A549 (cell line): ENCODE measurements around the gene TTC39B. TPM values are rescaled to one million over a fixed set of nuclear protein-coding genes. Genes with fewer than 3 reads are reported as not detected.

Experiments
- ATAC-seq, 2 experiments: fragments of 200-7000 bp in 1 of 2; fragments of >200 bp in 1 of 2; cut with Nextera tagmentation in 1 of 2; cut with Tn5 transposase in 1 of 2; 3 replicates each; pipeline versions ENCODE4 v1.8.0 to v1.9.1; 2018 to 2020; ENCODE audit warnings: mild to moderate bottlenecking in 1 of 2, moderate library complexity in 1 of 2
- CTCF ChIA-PET: fragments of 300-600 bp; sonication (Branson Sonifier 250); formaldehyde crosslinking; extraction: SDS; loops from one replicate; lab custom pipeline; 2021; ENCODE audit warnings: antibody characterized with exemption, inconsistent platforms; lab: Yijun Ruan, JAX
- POLR2A ChIA-PET: fragments of 350-600 bp; formaldehyde crosslinking; extraction: SDS; loops from one replicate; lab custom pipeline; 2021; ENCODE audit warnings: antibody characterized with exemption, inconsistent platforms; lab: Yijun Ruan, JAX
- DNase-seq, 2 experiments: peaks; one replicate each; pipeline versions ENCODE4 v3.0.0 to v3.0.0-alpha.2; 2011 to 2016; ENCODE audit warnings: low read depth in 1 of 2, low spot score in 1 of 2
- FAIRE-seq: peaks from 2 replicates; lab custom pipeline; 2011; peaks lifted over from hg19 to GRCh38; lab: Jason Lieb, UNC
- H3K27ac ChIP-seq, 2 experiments: fragments of >200 bp; sonication (Bioruptor Twin); formaldehyde crosslinking; 3 replicates each; pipeline ENCODE4 v1.5.1; 2016 to 2017
- H3K4me1 ChIP-seq: fragments of >200 bp; sonication (Bioruptor Twin); formaldehyde crosslinking; 3 replicates; pipeline ENCODE4 v1.6.1; 2016
- H3K4me2 ChIP-seq: fragments of >200 bp; sonication (Bioruptor Twin); formaldehyde crosslinking; 3 replicates; pipeline ENCODE4 v1.6.1; 2016
- H3K4me3 ChIP-seq: fragments of >200 bp; sonication (Bioruptor Twin); formaldehyde crosslinking; 3 replicates; pipeline ENCODE4 v1.5.1; 2016
- H3K9me3 ChIP-seq: fragments of >200 bp; sonication (Bioruptor Twin); formaldehyde crosslinking; 3 replicates; pipeline ENCODE4 v1.6.1; 2016
- BCL3 ChIP-seq: fragments of >200 bp; sonication (Bioruptor Twin); formaldehyde crosslinking; IDR thresholded peaks from 3 replicates; pipeline ENCODE4 v1.6.1; 2016
- CBX8 ChIP-seq: fragments of 200-600 bp; sonication (generic); IDR thresholded peaks from 2 replicates; pipeline ENCODE4 v1.6.1; 2016
- CEBPB ChIP-seq, 2 experiments: fragments of >200 bp in 1 of 2; sonication (Bioruptor Twin) in 1 of 2; formaldehyde crosslinking in 1 of 2; IDR thresholded peaks; 2 replicates each; pipeline ENCODE4 v1.6.1; 2012 to 2016
- CHD2 ChIP-seq: fragments of 150-350 bp; IDR thresholded peaks from 2 replicates; pipeline ENCODE4 v1.6.1; 2014; ENCODE audit warnings: low read length; ENCODE audit not compliant: partially characterized antibody
- CTCF ChIP-seq: fragments of >200 bp; sonication (Bioruptor Twin); formaldehyde crosslinking; IDR thresholded peaks from 3 replicates; pipeline ENCODE4 v1.5.1; 2016
- FOSB ChIP-seq: fragments of 250-450 bp; sonication (Bioruptor Pico); IDR thresholded peaks from 2 replicates; pipeline ENCODE4 v1.5.0; 2020; ENCODE audit warnings: mild to moderate bottlenecking, moderate library complexity
- HDAC2 ChIP-seq: fragments of 200-600 bp; sonication (generic); IDR thresholded peaks from 2 replicates; pipeline ENCODE4 v1.6.1; 2016
- HEYL ChIP-seq: fragments of 250-450 bp; sonication (Bioruptor Pico); IDR thresholded peaks from 2 replicates; pipeline ENCODE4 v1.8.0; 2021; ENCODE audit warnings: mild to moderate bottlenecking, moderate library complexity
- HOXA7 ChIP-seq: fragments of 250-450 bp; sonication (Bioruptor Pico); IDR thresholded peaks from 2 replicates; pipeline ENCODE4 v1.5.0; 2020; ENCODE audit warnings: mild to moderate bottlenecking, moderate library complexity
- HOXB13 ChIP-seq: fragments of 250-450 bp; sonication (Bioruptor Pico); IDR thresholded peaks from 2 replicates; pipeline ENCODE4 v1.5.0; 2020; ENCODE audit warnings: low read depth, mild to moderate bottlenecking, moderate library complexity
- JUNB ChIP-seq: fragments of >200 bp; sonication (Bioruptor Twin); formaldehyde crosslinking; IDR thresholded peaks from 2 replicates; pipeline ENCODE4 v1.6.1; 2016
- MAFK ChIP-seq: fragments of 450-650 bp; IDR thresholded peaks from 2 replicates; pipeline ENCODE4 v1.6.1; 2014; ENCODE audit not compliant: partially characterized antibody
- MAZ ChIP-seq: fragments of 150-350 bp; IDR thresholded peaks from 2 replicates; pipeline ENCODE4 v1.6.1; 2014; ENCODE audit warnings: antibody characterized with exemption, low read depth, low read length, borderline replicate concordance
- MYC ChIP-seq: IDR thresholded peaks from 2 replicates; pipeline ENCODE4 v1.6.1; 2012; ENCODE audit warnings: mild to moderate bottlenecking, inconsistent platforms, low read length, improper control_type of control experiment, borderline replicate concordance
- NFE2L2 ChIP-seq: fragments of 150-350 bp; conservative IDR thresholded peaks from 2 replicates; pipeline ENCODE4 v1.6.1; 2014; ENCODE audit warnings: low read length
- PBX3 ChIP-seq: IDR thresholded peaks from 2 replicates; pipeline ENCODE4 v1.6.1; 2012
- PHF8 ChIP-seq: fragments of 200-600 bp; sonication (generic); IDR thresholded peaks from 2 replicates; pipeline ENCODE4 v1.6.1; 2016; ENCODE audit warnings: low read depth, mild to moderate bottlenecking, antibody characterized with exemption, moderate library complexity, borderline replicate concordance
- POLR2A ChIP-seq: IDR thresholded peaks from 2 replicates; pipeline ENCODE4 v1.6.1; 2012; ENCODE audit warnings: mild to moderate bottlenecking, low read length
- POLR2AphosphoS2 ChIP-seq: conservative IDR thresholded peaks from 2 replicates; pipeline ENCODE4 v1.6.1; 2012; ENCODE audit warnings: low read length, improper control_type of control experiment, inconsistent platforms
- RAD21 ChIP-seq, 2 experiments: fragments of >200 bp in 1 of 2; sonication (Bioruptor Twin) in 1 of 2; formaldehyde crosslinking in 1 of 2; IDR thresholded peaks in 1 of 2; conservative IDR thresholded peaks in 1 of 2; 2 replicates in 1 of 2; 3 replicates in 1 of 2; pipeline ENCODE4 v1.6.1; 2012 to 2018; ENCODE audit warnings: inconsistent platforms in 1 of 2
- RFX5 ChIP-seq: fragments of 450-650 bp; IDR thresholded peaks from 2 replicates; pipeline ENCODE4 v1.7.1; 2014; ENCODE audit warnings: antibody characterized with exemption, mild to moderate bottlenecking, moderate library complexity
- SMC3 ChIP-seq: fragments of >200 bp; sonication (Bioruptor Twin); formaldehyde crosslinking; IDR thresholded peaks from 3 replicates; pipeline ENCODE4 v1.6.1; 2018; ENCODE audit warnings: inconsistent platforms
- TFCP2L1 ChIP-seq: fragments of 250-450 bp; sonication (Bioruptor Pico); IDR thresholded peaks from 2 replicates; pipeline ENCODE4 v1.5.0; 2021; ENCODE audit warnings: mild to moderate bottlenecking
- ZC3H11A ChIP-seq: fragments of 450-650 bp; IDR thresholded peaks from 2 replicates; pipeline ENCODE4 v1.6.1; 2014; ENCODE audit warnings: antibody characterized with exemption, mild to moderate bottlenecking
- ZNF302 ChIP-seq: fragments of 250-450 bp; sonication (Bioruptor Pico); IDR thresholded peaks from 2 replicates; pipeline ENCODE4 v1.9.0; 2021; ENCODE audit warnings: inconsistent platforms, mild to moderate bottlenecking, moderate library complexity
- WGBS: methylation state at CpG from one replicate; pipeline ENCODE4 v1.1.6; 2017; ENCODE audit errors: missing lambda C conversion rate; 5-methylcytosine and 5-hydroxymethylcytosine counted together
- polyA plus RNA-seq, 4 experiments: library from polyadenylated mRNA; depleted of rRNA in 3 of 4; stranded (reverse); fragments of >200 nt; fragmentation: RNase III in 1 of 4; extraction: RNeasy Plus Mini Kit Qiagen cat#74134 plus additional on column Dnase treatment in 1 of 4; gene quantifications; 2 replicates in 3 of 4; 3 replicates in 1 of 4; pipeline ENCODE4 v1.2.3, GENCODE V29; 2011 to 2017
- TF ChIP-seq, protein P1 (sequence below): IDR thresholded peaks from 2 replicates; pipeline ENCODE4 v1.6.1; 2012
- TF ChIP-seq, protein P2 (sequence below): fragments of 250-450 bp; sonication (Bioruptor Pico); IDR thresholded peaks from 2 replicates; pipeline ENCODE4 v1.5.0; 2020; ENCODE audit warnings: low read depth, mild to moderate bottlenecking, moderate library complexity

TTC39B gene
- polyA plus RNA-seq, 2 of the 4 experiments (the other 2 are of a cell fraction), result 0.94 to 4.4 TPM

GRCh38 chr9:15155323-15155722 lies 151.7 kb downstream of the TTC39B start:
- no peak for TF ChIP-seq CBX8
- no peak for TF ChIP-seq CEBPB (IDR thresholded peaks at IDR 0.05)
- no peak for TF ChIP-seq POLR2AphosphoS2
- no peak for TF ChIP-seq MAZ
- TF ChIP-seq FOSB (CRISPR knock-in tag), result no peak
- TF ChIP-seq SMC3, result no peak
- TF ChIP-seq BCL3, result no peak
- TF ChIP-seq HEYL (CRISPR knock-in tag), result no peak
- TF ChIP-seq HOXA7 (CRISPR knock-in tag), result no peak
- no peak for TF ChIP-seq POLR2A
- TF ChIP-seq HDAC2, result no peak
- TF ChIP-seq MAFK, result no peak
- TF ChIP-seq, protein P1, sequence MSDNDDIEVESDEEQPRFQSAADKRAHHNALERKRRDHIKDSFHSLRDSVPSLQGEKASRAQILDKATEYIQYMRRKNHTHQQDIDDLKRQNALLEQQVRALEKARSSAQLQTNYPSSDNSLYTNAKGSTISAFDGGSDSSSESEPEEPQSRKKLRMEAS, result no peak
- no peak for TF ChIP-seq HOXB13
- no peak for TF ChIP-seq CHD2
- TF ChIP-seq NFE2L2, result no peak
- no peak for TF ChIP-seq RAD21 (conservative IDR thresholded peaks at IDR 0.05 in 1 of 2, IDR thresholded peaks at IDR 0.05 in 1 of 2)
- TF ChIP-seq CTCF, result no peak
- POLR2A ChIA-PET, result no interaction called here
- no peak overlapping the region for H3K4me3 ChIP-seq

GRCh38 chr9:15154677-15155076 lies 152.3 kb downstream of the TTC39B start:
- ChIA-PET CTCF (interaction anchor here (0.8 to 1.5 kb wide), 2 partner anchors 11 to 20 kb away, joined by 3 to 7 read pairs; no protein-coding TSS in a partner anchor), POLR2A (no interaction called here)
- WGBS, result 20% methylated on average over 4 of the region's 4 CpGs
- Histone ChIP-seq H3K4me3 (no peak overlapping the region), H3K9me3 (no peaks in the 10 kb centered on the region)
- no peak for TF ChIP-seq FOSB (CRISPR knock-in tag)
- TF ChIP-seq TFCP2L1, result no peak
- TF ChIP-seq PHF8, result no peak
- no peak for TF ChIP-seq RFX5
- TF ChIP-seq MAFK, result peak; percentile 39
- TF ChIP-seq, all 56 proteins: peak for 1
- DNase-seq, result no peak
- H3K27ac ChIP-seq, result no peak overlapping the region
- H3K4me2 ChIP-seq, result no peak overlapping the region
- FAIRE-seq, result no peak
- no peaks in the 10 kb centered on the region for H3K4me1 ChIP-seq
- no peak for ATAC-seq

More at GRCh38 chr9:15155323-15155722, 151.7 kb downstream of the TTC39B start:
- Histone ChIP-seq H3K27ac (no peak overlapping the region), H3K9me3 (no peaks in the 10 kb centered on the region), H3K4me2 (no peak overlapping the region), H3K4me1 (no peaks in the 10 kb centered on the region)
- FAIRE-seq (no peak), ATAC-seq (no peak), DNase-seq (no peak)
- CTCF ChIA-PET, result interaction anchor here (1.5 kb wide), 1 partner anchor 20 kb away, joined by 7 read pairs; no protein-coding TSS in a partner anchor
- 53% methylated on average over 4 of the region's 4 CpGs for WGBS

- DNase-seq (no peak), FAIRE-seq (no peak), ATAC-seq (no peak)
- TF ChIP-seq, protein P1, result no peak
- no peak for TF ChIP-seq HOXB13
- TF ChIP-seq, protein P2, sequence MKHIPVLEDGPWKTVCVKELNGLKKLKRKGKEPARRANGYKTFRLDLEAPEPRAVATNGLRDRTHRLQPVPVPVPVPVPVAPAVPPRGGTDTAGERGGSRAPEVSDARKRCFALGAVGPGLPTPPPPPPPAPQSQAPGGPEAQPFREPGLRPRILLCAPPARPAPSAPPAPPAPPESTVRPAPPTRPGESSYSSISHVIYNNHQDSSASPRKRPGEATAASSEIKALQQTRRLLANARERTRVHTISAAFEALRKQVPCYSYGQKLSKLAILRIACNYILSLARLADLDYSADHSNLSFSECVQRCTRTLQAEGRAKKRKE (CRISPR knock-in tag), result no peak
- TF ChIP-seq ZC3H11A, result no peak
- TF ChIP-seq MYC, result no peak
- TF ChIP-seq CHD2, result no peak
- TF ChIP-seq ZNF302 (CRISPR knock-in tag), result no peak
- no peak for TF ChIP-seq JUNB
- TF ChIP-seq PBX3, result no peak
- ChIA-PET POLR2A (no interaction called here), CTCF (interaction anchor here (0.8 to 1.2 kb wide), 2 partner anchors 10 to 11 kb away, joined by 3 read pairs; no protein-coding TSS in a partner anchor)
- Histone ChIP-seq H3K9me3 (no peaks in the 10 kb centered on the region), H3K4me3 (no peak overlapping the region), H3K4me1 (no peaks in the 10 kb centered on the region), H3K27ac (no peak overlapping the region), H3K4me2 (no peak overlapping the region)
- WGBS, result 7% methylated on average over 3 of the region's 3 CpGs
Observed at GRCh38 chr9:15153961-15154360, 153.1 kb downstream of the TTC39B start.
